Liver (tissue), 9 donors: ENCODE data around the gene POMGNT1. TPM values are rescaled to one million over a fixed set of nuclear protein-coding genes. Genes with fewer than 3 reads are reported as not detected.
"Not testable (repeated sequence)": the region's sequence is repeated elsewhere in the genome, so short reads cannot be mapped to it uniquely, and the experiment has no call there.

Experiments
- DNase-seq: peaks from one replicate; pipeline ENCODE4 v3.0.0-alpha.2; 2017; ENCODE audit warnings: low spot score
- H3K27ac ChIP-seq, 2 donors: one replicate each; pipeline ENCODE4 v1.7.0; 2013; ENCODE audit warnings: inconsistent platforms in 2 of 2, low read length in 2 of 2, control low read depth in 1 of 2, low read depth in 1 of 2, mild to moderate bottlenecking in 1 of 2
- H3K27me3 ChIP-seq, 4 donors: one replicate each; pipeline versions ENCODE4 v1.6.1 to v1.7.0; 2013; ENCODE audit warnings: low read length in 3 of 4, inconsistent platforms in 1 of 4, mild to moderate bottlenecking in 1 of 4, moderate library complexity in 1 of 4; ENCODE audit not compliant: control insufficient read depth in 4 of 4, insufficient read depth in 4 of 4
- H3K36me3 ChIP-seq, 4 donors: one replicate each; pipeline versions ENCODE4 v1.6.1 to v1.7.0; 2013; ENCODE audit warnings: low read length in 3 of 4, mild to moderate bottlenecking in 3 of 4, low read depth in 1 of 4, moderate library complexity in 1 of 4; ENCODE audit not compliant: control insufficient read depth in 4 of 4, insufficient read depth in 3 of 4
- H3K4me1 ChIP-seq, 4 donors: one replicate each; pipeline versions ENCODE4 v1.6.1 to v1.7.0; 2013; ENCODE audit warnings: low read length in 3 of 4, mild to moderate bottlenecking in 3 of 4, moderate library complexity in 1 of 4; ENCODE audit not compliant: control insufficient read depth in 4 of 4, insufficient read depth in 4 of 4
- H3K4me3 ChIP-seq, 3 donors: one replicate each; pipeline versions ENCODE4 v1.6.1 to v1.7.0; 2013; ENCODE audit warnings: low read length in 3 of 3, control low read depth in 1 of 3, low read depth in 1 of 3, mild to moderate bottlenecking in 1 of 3
- H3K9ac ChIP-seq, 2 donors: one replicate each; pipeline ENCODE4 v1.7.0; 2013; ENCODE audit warnings: low read length in 2 of 2, mild to moderate bottlenecking in 2 of 2, moderate library complexity in 2 of 2, control low read depth in 1 of 2, low read depth in 1 of 2
- H3K9me3 ChIP-seq, 4 donors: one replicate each; pipeline versions ENCODE4 v1.6.1 to v1.7.0; 2013; ENCODE audit warnings: low read length in 3 of 4; ENCODE audit not compliant: control insufficient read depth in 4 of 4
- ATF3 ChIP-seq: IDR thresholded peaks from 2 replicates; pipeline ENCODE4 v1.6.1; 2016; ENCODE audit warnings: antibody characterized with exemption
- CTCF ChIP-seq: fragments of 150-350 bp; IDR thresholded peaks from 2 replicates; pipeline ENCODE4 v1.5.1; 2017; ENCODE audit warnings: improper control_type of control experiment, low read depth, low read length; ENCODE audit not compliant: missing input control
- FOXA1 ChIP-seq: IDR thresholded peaks from 2 replicates; pipeline ENCODE4 v1.6.1; 2016; ENCODE audit warnings: antibody characterized with exemption
- FOXA2 ChIP-seq: IDR thresholded peaks from 2 replicates; pipeline ENCODE4 v1.6.1; 2016; ENCODE audit warnings: antibody characterized with exemption
- GABPA ChIP-seq, 2 donors: IDR thresholded peaks in 1 of 2; conservative IDR thresholded peaks in 1 of 2; 2 replicates each; pipeline ENCODE4 v1.6.1; 2016; ENCODE audit warnings: antibody characterized with exemption in 2 of 2, mild to moderate bottlenecking in 1 of 2, moderate library complexity in 1 of 2
- HNF4A ChIP-seq, 2 donors: conservative IDR thresholded peaks; 2 replicates each; pipeline ENCODE4 v1.6.1; 2016; ENCODE audit warnings: antibody characterized with exemption in 2 of 2, mild to moderate bottlenecking in 2 of 2
- HNF4G ChIP-seq: IDR thresholded peaks from 2 replicates; pipeline ENCODE4 v1.6.1; 2016; ENCODE audit warnings: antibody characterized with exemption
- JUND ChIP-seq, 2 donors: IDR thresholded peaks; 2 replicates each; pipeline ENCODE4 v1.6.1; 2016; ENCODE audit warnings: antibody characterized with exemption in 2 of 2
- MAX ChIP-seq: IDR thresholded peaks from 2 replicates; pipeline ENCODE4 v1.6.1; 2016; ENCODE audit warnings: antibody characterized with exemption
- NR2F2 ChIP-seq: IDR thresholded peaks from 2 replicates; pipeline ENCODE4 v1.6.1; 2016; ENCODE audit warnings: antibody characterized with exemption
- RAD21 ChIP-seq, 2 donors: IDR thresholded peaks; 2 replicates each; pipeline ENCODE4 v1.6.1; 2016; ENCODE audit warnings: antibody characterized with exemption in 2 of 2, mild to moderate bottlenecking in 2 of 2
- REST ChIP-seq: IDR thresholded peaks from 2 replicates; pipeline ENCODE4 v1.6.1; 2016; ENCODE audit warnings: antibody characterized with exemption, mild to moderate bottlenecking
- RXRA ChIP-seq, 2 donors: IDR thresholded peaks; 2 replicates each; pipeline ENCODE4 v1.6.1; 2017 to 2018; ENCODE audit warnings: antibody characterized with exemption in 2 of 2, mild to moderate bottlenecking in 1 of 2
- SP1 ChIP-seq: IDR thresholded peaks from 2 replicates; pipeline ENCODE4 v1.6.1; 2018; ENCODE audit warnings: antibody characterized with exemption, mild to moderate bottlenecking
- TAF1 ChIP-seq: conservative IDR thresholded peaks from 2 replicates; pipeline ENCODE4 v1.6.1; 2016; ENCODE audit warnings: antibody characterized with exemption, mild to moderate bottlenecking
- YY1 ChIP-seq: IDR thresholded peaks from 2 replicates; pipeline ENCODE4 v1.6.1; 2016; ENCODE audit warnings: antibody characterized with exemption, mild to moderate bottlenecking
- ZBTB33 ChIP-seq: IDR thresholded peaks from 2 replicates; pipeline ENCODE4 v1.6.1; 2016; ENCODE audit warnings: antibody characterized with exemption
- whole genome bisulfite sequencing: extraction: QIAGEN DNeasy Blood & Tissue Kit; methylation state at CpG from one replicate; pipeline ENCODE4 v1.1.7; 2013; 5-methylcytosine and 5-hydroxymethylcytosine counted together
- polyA plus RNA-seq, 2 donors: library from polyadenylated mRNA; stranded (reverse) in 1 of 2; unstranded in 1 of 2; fragments of 200-250 nt in 1 of 2; fragments of >200 nt in 1 of 2; fragmentation: Nextera tagmentation in 1 of 2; extraction: Ambion mirVana in 1 of 2; gene quantifications; one replicate each; pipeline versions ENCODE4 v1.2.1 to v1.2.3, GENCODE V29; 2013 to 2015
- total RNA-seq, 2 donors: library from RNA; depleted of rRNA; stranded (reverse); fragments of >200 nt; gene quantifications; one replicate each; pipeline ENCODE4 v1.2.3, GENCODE V29; 2014
- donor health status: healthy.
- donor health status: healthy.
- donor health status: healthy.
- donor health status: healthy.
- donor health status: healthy.

POMGNT1 gene
- total and polyA plus RNA-seq, 4 donors = 10.3 to 32.0 (median 31.0) TPM

GRCh38 chr1:46238865-46239264 is 40.6 kb upstream of the POMGNT1 start:
- H3K4me1 ChIP-seq, H3K9ac ChIP-seq, H3K9me3 ChIP-seq, H3K27ac ChIP-seq, H3K27me3 ChIP-seq, H3K4me3 ChIP-seq, DNase-seq, H3K36me3 ChIP-seq: not testable (repeated sequence)
- 76% methylated on average over 1 of the region's 1 CpG for WGBS

GRCh38 chr1:46236882-46237281 is 38.6 kb upstream of the POMGNT1 start:
- TF ChIP-seq JUND (IDR thresholded peaks at IDR 0.05) = no peak
- no peak for TF ChIP-seq ZBTB33
- no peak for TF ChIP-seq TAF1
- TF ChIP-seq FOXA2 = no peak
- TF ChIP-seq ATF3 = no peak
- no peak for TF ChIP-seq YY1
- TF ChIP-seq HNF4G = no peak
- TF ChIP-seq GABPA (IDR thresholded peaks at IDR 0.05 in 1 of 2, conservative IDR thresholded peaks at IDR 0.05 in 1 of 2) = no peak
- TF ChIP-seq RAD21 (IDR thresholded peaks at IDR 0.05) = no peak
- TF ChIP-seq NR2F2 = no peak
- no peak for TF ChIP-seq MAX
- TF ChIP-seq FOXA1 = no peak
- no peak for TF ChIP-seq RXRA (IDR thresholded peaks at IDR 0.05)
- no peak for DNase-seq
- 95% methylated on average over 4 of the region's 4 CpGs for WGBS
- H3K9me3 ChIP-seq = no peaks in the 10 kb centered on the region
- no peaks in the 10 kb centered on the region for H3K27me3 ChIP-seq
- no peak overlapping the region for H3K27ac ChIP-seq
- H3K9ac ChIP-seq = no peak overlapping the region
- no peak overlapping the region for H3K4me3 ChIP-seq
- H3K4me1 ChIP-seq = no peaks in the 10 kb centered on the region
- no peaks in the 10 kb centered on the region for H3K36me3 ChIP-seq

GRCh38 chr1:46231231-46231630 is 33.0 kb upstream of the POMGNT1 start:
- H3K9ac ChIP-seq, H3K4me1 ChIP-seq, H3K27me3 ChIP-seq, DNase-seq, H3K27ac ChIP-seq, H3K36me3 ChIP-seq, H3K9me3 ChIP-seq, H3K4me3 ChIP-seq: not testable (repeated sequence)
- WGBS = 99% methylated on average over 3 of the region's 3 CpGs

- 86% methylated on average over 4 of the region's 4 CpGs for WGBS
- Histone ChIP-seq H3K9me3 (no peaks in the 10 kb centered on the region), H3K36me3 (no peaks in the 10 kb centered on the region)
- TF ChIP-seq REST = no peak
- no peak for TF ChIP-seq FOXA2
- no peak for TF ChIP-seq NR2F2
- TF ChIP-seq FOXA1 = no peak
- TF ChIP-seq HNF4A (conservative IDR thresholded peaks at IDR 0.05) = no peak
- no peak for TF ChIP-seq YY1
- no peak for TF ChIP-seq TAF1
- TF ChIP-seq HNF4G = no peak
- no peak for TF ChIP-seq RXRA (IDR thresholded peaks at IDR 0.05)
- TF ChIP-seq JUND (IDR thresholded peaks at IDR 0.05) = no peak
- no peak for TF ChIP-seq SP1
- no peak for TF ChIP-seq CTCF
- TF ChIP-seq MAX = no peak
Observed at GRCh38 chr1:46224966-46225365, 26.7 kb upstream of the POMGNT1 start.

More at GRCh38 chr1:46224966-46225365, 26.7 kb upstream of the POMGNT1 start:
- no peak overlapping the region for H3K27ac ChIP-seq
- peaks cover 0 to 2% (median 0%) of the 10 kb centered on the region in 4 donors for H3K4me1 ChIP-seq
- no peaks in the 10 kb centered on the region for H3K27me3 ChIP-seq
- H3K4me3 ChIP-seq = no peak overlapping the region
- H3K9ac ChIP-seq = no peak overlapping the region
- no peak for DNase-seq
